Sciatic nerve (tissue), 2 donors: ENCODE data around the gene SERPINI2. TPM values are rescaled to one million over a fixed set of nuclear protein-coding genes. Genes with fewer than 3 reads are reported as not detected.

Experiments
- ATAC-seq: fragments of 200-7000 bp; cut with Tn5 transposase; one replicate; pipeline ENCODE4 v1.9.1; 2020; ENCODE audit warnings: mild to moderate bottlenecking, moderate library complexity
- DNase-seq: peaks from one replicate; pipeline ENCODE4 v3.0.0-alpha.2; 2020; ENCODE audit warnings: low spot score
- intact Hi-C: fragments of 100-400 bp; cut with DNase I; formaldehyde crosslinking; loops from one replicate; pipeline ENCODE4 v1.14.2; 2022
- total RNA-seq: library from RNA; stranded (reverse); fragmentation: NEBNext Ultra II Directional; extraction: Animal tissue kit (Norgen Biotek cat#: 25700); gene quantifications from one replicate; pipeline ENCODE4 v1.2.1, GENCODE V29; 2021
- donor health status: DM: no; HTN: no; CAD: no.
- donor health status: DM: no; HTN: no; CAD: no.

The SERPINI2 gene, protein sequence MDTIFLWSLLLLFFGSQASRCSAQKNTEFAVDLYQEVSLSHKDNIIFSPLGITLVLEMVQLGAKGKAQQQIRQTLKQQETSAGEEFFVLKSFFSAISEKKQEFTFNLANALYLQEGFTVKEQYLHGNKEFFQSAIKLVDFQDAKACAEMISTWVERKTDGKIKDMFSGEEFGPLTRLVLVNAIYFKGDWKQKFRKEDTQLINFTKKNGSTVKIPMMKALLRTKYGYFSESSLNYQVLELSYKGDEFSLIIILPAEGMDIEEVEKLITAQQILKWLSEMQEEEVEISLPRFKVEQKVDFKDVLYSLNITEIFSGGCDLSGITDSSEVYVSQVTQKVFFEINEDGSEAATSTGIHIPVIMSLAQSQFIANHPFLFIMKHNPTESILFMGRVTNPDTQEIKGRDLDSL
- not detected for total RNA-seq

DNA sequence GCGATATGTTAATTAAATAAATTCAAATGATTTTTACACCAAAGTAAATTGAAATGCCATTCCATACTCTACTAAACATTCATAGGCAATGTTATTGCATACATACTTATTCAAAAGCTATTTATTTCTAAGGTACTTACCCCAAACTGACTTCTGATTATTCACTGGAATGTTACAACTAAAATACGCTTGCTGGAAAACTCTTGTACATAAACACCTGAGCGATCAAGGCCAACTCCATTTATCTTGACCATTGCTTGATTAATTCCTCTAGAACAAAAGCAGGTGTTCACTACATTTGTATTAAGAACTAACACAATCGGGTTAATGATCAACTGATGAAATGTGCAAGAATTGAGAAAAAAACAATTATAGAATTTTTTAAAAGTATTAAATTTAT is at the start of gene SERPINI2:
TSS of gene SERPINI2 (minus strand) at position 180 of the 400 bp plus-strand sequence. CDS start 2,208 bp downstream, outside the sequence.
- DNase-seq (no peak), ATAC-seq (no peak)
- intact Hi-C loops: no loop called here

DNA sequence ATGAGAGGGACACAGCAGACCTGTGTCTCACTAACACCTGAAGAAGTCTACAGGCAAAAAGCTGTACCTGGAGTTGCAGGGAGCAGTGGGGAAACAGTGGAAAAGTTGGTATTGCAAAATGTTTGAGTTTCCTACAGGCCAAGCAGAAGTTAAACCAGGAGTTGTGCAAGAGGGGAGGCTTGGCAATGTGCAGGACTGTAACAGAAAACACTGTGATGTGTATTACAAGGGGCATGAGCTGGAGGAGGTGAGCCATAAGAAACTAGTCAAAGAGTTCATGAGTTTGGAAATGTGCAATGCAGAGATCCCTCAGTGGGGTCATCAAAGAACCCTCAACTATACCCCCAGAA is 47.1 kb upstream of the SERPINI2 start:
- intact Hi-C loops: no loop called here
- DNase-seq (peak; percentile 40), ATAC-seq (peak; percentile 20)

DNA sequence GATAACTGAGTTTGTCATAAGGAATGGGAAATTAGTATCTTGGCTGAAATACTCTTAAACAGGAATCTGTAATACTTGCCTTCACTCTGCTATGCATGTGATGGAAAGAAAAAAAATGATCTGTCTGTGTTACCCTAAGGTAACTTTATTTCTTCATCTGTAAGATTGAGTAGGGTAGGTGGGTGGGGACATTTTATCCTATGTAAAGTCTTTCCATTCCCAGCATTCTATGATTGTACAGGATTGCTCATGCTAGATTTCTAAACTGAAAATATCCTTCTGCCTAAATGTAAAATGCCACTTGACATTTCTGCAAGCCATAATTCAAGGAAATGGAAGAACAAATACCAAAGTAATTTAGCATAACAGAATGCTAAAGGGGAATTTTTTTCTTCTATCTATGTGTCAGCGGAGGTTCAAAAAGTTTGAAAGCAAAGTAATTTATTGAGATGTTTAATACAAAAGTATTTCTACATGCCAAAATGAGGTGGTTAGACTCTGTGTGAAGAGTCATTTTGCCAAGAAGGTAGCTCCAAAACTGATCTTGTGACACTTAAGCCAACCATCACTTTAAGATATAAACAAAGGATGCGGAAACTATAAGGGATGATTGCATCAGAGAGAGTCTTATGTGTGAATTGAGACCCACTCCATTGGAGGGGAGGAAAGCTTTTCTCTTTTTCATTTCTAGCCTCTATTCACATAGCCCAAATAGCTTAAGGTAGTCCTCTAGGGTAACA is 46.6 kb upstream of the SERPINI2 start:
- DNase-seq: no peak
- no peak for ATAC-seq
- intact Hi-C loops: no loop called here

DNA sequence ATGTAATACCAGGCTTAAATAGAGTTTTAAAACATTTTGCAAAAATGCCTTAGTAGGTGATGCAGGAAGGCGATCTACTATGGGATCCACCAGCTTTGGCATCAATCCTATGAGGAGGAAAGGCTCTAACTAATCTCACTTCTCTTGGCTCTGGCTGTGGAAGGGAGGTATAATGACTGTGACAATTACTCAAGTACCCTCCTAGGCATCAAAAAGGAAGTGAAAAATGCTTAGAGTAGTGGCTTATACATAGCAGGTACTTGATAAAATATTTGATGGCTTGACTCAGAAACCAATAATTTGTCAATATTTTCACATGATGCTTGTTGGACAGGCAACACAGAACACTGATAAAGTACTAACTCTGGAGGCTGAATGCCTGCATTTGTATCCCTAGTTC is 34.1 kb upstream of the SERPINI2 start:
- ATAC-seq (no peak), DNase-seq (no peak)
- intact Hi-C loops: no loop called here

DNA sequence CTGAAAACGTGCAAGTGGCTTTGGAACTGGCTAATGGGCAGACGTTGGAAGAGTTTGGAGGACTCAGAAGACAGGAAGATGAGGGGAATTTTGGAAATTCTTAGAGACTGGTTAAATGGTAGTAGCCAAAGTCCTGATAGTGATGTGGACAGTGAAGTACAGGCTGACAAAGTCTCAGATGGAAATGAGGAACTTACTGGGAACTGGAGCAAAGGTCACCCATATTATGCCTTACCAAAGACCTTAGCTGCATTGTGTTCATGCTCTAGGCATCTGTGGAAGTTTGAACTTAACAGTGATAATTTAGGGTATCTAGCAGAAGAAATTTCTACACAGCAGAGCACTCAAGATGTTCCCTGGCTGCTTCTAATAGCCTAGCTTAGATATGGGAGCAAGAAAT is 28.6 kb upstream of the SERPINI2 start:
- ATAC-seq: no peak
- DNase-seq: no peak
- intact Hi-C loops: loop anchor here (1.0 kb wide), 1 partner anchor 35 kb away; no protein-coding TSS in a partner anchor

DNA sequence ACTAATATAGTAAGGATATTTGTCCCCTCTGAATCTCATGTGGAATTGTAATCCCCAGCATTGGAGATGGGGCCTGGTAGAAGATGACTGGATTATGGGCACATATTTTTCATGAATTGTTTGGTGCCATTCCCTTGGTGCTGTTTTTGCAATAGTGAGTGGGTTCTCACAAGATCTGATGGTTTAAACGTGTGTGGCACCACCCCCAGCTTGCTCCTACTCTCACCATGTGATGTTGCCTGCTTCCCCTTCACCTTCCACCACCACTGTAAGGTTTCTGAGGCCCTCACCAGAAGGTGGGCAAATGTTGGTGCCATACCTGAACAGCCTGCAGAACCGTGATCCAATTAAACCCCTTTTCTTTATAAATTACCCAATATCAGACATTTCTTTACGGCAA is 28.1 kb upstream of the SERPINI2 start:
- ATAC-seq: no peak
- intact Hi-C loops: loop anchor here (1.0 kb wide), 1 partner anchor 35 kb away; no protein-coding TSS in a partner anchor
- DNase-seq: no peak

DNA sequence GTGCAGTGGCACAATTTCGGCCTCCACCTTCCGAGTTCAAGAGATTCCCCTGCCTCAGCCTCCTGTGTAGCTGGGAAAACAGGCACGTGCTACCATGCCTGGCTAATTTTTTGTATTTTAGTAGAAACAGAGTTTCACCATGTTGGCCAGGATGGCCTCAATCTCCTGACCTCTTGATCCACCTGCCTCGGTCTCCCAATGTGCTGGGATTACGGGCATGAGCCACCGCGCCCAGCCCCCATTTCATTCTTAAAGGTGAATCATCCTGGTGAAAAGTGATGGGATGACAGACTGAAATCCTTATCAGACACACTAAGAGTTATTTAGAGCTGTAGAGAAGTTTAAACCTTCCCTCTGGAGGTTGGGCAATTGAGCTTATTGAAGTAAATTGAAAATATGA is 24.1 kb upstream of the SERPINI2 start:
- no peak for ATAC-seq
- no peak for DNase-seq
- intact Hi-C loops: no loop called here

DNA sequence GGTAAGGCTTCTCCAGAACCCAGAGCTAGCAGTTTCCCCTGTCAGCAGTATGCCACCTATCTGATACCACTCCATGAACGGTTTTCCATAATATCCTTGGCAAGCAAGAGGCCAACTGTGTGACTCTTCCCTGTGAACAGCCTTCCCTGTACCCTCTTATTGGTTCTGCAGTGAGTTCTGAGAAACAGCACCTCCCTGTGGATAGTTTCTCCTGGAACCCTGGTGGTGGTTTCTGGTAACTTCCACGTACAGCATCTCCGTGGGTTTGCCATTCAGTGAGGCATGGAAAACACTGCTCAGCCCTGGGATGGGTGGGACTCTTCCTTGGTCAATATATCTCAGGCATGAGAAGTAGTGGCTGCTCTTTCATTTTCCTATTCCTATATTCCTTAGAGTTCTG is 19.4 kb upstream of the SERPINI2 start:
- intact Hi-C loops: no loop called here
- no peak for DNase-seq
- no peak for ATAC-seq

DNA sequence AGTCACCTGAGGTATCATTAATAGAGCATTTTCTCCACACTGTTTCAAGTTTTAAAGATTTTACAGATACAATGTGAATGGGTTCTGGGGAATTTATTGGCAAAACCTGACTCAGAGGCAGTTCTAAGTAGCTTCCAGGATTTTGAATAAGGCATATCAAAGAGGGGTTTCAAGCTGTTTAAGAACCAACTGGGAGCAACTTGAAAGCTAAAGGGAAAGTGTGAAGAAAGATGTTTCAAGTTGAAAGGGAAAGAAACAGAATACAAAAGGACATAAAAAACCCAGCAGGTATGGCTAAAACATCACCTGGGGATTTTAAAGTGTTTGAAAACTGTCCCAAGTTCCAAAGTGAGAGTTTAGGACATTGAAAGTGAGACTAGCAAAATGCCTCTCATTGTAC is 17.8 kb upstream of the SERPINI2 start:
- no peak for DNase-seq
- intact Hi-C loops: no loop called here
- no peak for ATAC-seq

DNA sequence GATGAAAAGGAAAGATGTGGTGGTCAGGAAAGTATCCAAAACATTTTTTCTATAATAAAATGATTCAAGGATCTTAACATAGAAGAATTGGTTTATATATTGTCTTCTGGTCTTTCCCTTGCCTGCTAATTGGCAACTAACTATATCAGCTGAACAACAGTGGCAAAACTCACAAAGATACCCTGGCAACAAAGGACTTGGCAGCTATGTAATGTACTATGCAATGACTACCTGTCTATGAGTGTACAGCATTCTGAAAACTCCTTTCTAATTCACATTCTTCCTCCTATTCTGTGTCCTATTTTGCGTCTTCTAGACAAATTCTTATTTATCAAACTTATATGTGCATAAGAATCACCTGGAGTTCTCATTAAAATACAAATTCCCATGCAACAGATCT is 15.7 kb upstream of the SERPINI2 start:
- DNase-seq (no peak), ATAC-seq (no peak)
- intact Hi-C loops: no loop called here

DNA sequence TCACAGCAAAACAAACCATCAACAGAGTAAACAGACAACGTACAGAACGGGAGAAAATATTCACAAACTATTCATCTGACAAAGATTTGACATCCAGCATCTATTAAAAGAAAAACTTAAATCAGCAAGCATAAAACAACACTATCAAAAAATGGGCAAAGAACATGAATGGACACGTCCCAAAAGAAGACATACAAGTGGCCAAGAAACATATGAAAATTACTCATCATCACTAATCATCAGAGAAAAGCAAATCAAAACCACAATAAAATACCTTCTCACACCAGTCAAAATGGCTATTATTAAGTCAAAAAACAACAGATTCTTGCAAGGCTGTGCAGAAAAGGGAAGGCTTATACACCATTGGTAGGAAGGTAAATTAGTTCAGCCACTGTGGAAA is 13.7 kb upstream of the SERPINI2 start:
- ATAC-seq (no peak), DNase-seq (no peak)
- intact Hi-C loops: no loop called here

DNA sequence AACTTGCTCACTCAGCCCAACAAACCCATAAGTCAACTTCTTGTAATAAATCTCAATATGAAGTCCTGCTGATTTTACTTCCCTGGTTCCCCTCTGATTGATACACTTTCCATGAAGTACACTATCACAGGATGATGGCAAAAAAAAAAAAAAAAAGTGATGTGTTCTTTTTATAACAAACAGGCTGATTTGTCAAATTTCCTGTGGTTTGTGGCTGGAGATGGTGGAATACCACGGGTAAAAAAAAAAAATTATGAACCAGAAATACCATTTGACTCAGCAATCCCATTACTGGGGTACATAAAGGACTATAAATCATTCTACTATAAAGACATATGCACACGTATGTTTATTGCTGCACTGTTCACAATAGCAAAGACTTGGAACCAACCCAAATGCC is 10.7 kb upstream of the SERPINI2 start:
- DNase-seq (no peak), ATAC-seq (no peak)
- intact Hi-C loops: no loop called here

DNA sequence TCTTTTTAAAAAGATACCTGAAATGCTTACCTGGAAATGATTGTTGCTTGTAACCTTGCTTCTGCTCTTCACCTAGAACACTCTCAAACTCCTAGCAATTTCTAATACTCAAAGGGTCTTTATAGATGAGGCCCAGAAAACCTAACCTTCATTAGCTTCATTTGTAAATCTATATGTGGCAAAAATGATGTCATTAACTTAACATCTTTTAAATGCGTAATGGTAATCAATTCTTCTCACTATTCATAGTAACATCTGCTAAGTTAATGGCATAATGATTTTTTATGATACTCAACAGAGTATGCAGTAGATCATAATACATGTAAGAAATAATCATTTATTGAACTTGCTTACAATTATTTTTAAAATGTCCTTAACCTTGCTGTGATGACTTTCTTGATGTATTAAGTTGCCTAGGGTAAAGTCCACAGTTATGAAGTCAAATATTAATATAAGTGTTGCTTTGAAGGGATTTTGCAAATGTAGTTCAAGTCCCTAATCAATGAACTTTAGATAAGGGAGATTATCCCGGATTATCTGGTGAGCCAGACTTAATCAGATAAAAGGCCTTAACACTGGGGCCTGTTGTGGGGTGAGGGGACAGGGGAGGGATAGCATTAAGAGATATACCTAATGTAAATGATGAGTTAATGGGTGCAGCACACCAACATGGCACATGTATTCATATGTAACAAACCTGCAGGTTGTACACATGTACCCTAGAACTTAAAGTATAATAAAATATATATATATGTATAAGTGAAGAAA is 10.1 kb upstream of the SERPINI2 start:
- ATAC-seq: no peak

DNA sequence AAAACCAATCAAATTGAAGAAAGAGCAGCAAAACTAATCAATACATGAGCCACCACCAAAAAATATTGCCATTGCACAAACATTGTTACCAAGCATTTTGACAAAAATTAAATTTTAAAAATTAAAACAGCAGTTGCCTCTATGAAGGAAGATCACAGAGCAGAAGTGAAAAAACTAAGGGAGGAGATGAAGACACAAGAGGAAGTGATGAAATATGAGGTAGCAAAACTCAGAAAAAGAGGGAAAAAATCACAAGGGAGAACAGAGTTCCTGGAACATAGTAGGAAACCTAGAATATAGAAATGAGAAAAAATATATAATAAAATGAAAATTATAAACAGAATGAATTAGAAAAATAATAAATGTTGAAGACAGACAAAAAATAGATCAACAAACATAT is 7.3 kb upstream of the SERPINI2 start:
- ATAC-seq (no peak), DNase-seq (no peak)
- intact Hi-C loops: no loop called here

More for the DNA sequence above, 10.1 kb upstream of the SERPINI2 start:
- DNase-seq: no peak
- intact Hi-C loops: no loop called here

DNA sequence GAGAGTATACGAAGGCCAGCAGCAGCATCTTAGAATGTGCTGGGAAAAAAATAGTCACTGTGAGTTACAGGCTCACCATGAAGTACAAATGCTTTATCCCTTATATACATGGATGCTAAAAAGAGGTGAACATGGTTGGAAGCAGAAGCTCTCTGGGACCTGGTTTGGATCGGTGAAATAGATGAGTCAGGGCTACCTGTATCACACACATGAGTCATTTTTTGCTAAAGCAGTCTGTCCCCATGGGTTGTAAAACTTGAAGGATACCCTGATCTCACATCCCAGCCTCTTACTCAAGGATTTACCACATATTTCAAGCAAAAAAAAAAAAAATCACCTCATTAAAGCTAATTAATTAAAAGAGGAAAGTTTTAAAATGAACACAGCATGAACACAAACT is 6.9 kb upstream of the SERPINI2 start:
- no peak for ATAC-seq
- intact Hi-C loops: no loop called here
- DNase-seq: no peak

DNA sequence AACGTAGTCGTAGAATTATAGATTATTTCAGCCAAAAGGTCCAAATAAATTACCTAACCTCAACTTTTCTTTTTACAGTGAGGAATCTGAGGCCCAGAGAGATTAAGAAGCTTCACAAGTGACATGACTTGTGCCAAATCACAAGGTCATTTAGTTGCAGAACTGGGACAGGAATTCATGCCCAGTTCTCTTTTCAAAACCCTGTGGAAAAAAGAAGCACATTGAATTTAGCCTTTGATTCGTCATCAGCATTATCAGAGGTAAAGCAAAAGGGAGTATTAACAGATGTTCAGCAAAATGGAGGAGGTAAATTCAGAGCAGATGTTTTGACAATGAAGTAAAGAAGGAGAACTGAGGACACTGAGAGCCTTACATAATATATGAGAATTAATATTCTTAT is 4.5 kb downstream of the SERPINI2 start:
- intact Hi-C loops: no loop called here
- DNase-seq (no peak), ATAC-seq (no peak)

DNA sequence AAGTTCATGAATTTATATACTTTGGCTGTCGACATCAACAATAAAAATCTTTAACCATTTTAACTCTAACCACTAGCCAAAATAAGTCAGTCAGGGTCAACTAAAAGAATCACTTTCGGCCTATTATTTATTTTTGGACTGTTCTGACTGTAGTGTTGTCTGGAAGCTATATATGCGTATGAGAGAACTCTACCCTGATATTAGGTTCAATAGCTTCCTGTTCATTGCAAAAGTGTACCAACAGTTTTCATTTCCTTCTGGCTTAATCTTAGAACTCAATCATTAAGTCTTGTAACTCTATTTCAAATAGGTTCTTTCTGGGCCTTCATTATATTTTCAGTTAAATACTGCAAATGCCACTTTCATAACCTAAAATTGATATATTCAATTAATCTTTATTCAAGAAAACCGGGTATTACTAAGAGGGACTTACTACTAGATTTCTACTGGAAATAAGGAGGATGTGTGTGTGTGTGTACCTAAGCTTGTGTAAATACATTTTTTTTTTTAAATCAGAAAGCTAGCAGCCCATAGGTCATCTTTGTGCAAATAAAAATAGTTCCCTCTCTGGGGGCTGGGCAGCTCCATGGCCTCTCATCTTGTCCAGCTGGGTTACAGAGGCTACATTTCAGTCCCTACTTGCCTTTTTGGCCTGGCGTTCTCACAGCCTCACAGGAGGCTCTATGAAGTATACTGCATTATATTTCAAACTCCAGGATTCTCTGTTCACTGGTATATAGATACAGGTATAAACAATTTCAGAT is 5.8 kb downstream of the SERPINI2 start:
- no peak for ATAC-seq
- intact Hi-C loops: loop anchor here (1.0 kb wide), 1 partner anchor 34 kb away; no protein-coding TSS in a partner anchor

DNA sequence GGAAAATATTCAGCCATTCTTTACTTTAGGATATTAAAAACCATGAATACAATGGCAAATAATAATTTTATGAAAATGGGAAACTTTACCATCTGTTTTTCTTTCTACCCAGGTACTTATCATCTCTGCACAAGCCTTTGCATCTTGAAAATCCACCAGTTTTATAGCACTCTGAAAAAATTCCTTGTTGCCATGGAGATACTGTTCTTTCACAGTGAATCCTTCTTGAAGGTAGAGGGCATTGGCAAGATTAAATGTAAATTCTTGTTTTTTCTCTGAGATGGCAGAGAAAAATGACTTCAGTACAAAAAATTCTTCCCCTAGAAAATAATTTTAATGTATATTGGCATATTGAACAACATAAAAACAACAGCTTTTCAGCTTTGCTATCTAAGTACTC is 6.9 kb downstream of the SERPINI2 start:
- intact Hi-C loops: loop anchor here (1.0 kb wide), 1 partner anchor 35 kb away; no protein-coding TSS in a partner anchor
- no peak for ATAC-seq
- DNase-seq: no peak

More for the DNA sequence above, 5.8 kb downstream of the SERPINI2 start:
- no peak for DNase-seq
